ENCODE data around the gene HUWE1. TPM values are rescaled to one million over a fixed set of nuclear protein-coding genes. Genes with fewer than 3 reads are reported as not detected.

Gene HUWE1
- total and polyA plus RNA-seq, 9 of the 15 experiments (the other 6 are each of a cell fraction or from before 2014, with no cell fraction given): 23.9 to 204 (median 65.1) TPM

GRCh38 chrX:53715346-53715924 lies 28.9 kb upstream of the HUWE1 start (continued):
- TF ChIP-seq TOE1 (IDR thresholded peaks at IDR 0.05; ENCODE audit: borderline replicate concordance) (no peak), TOE1 (CRISPR knock-in tag; IDR thresholded peaks at IDR 0.05; ENCODE audit: borderline replicate concordance, low read depth) (no peak), ELK1 (CRISPR knock-in tag; IDR thresholded peaks at IDR 0.05) (no peak)

DNA sequence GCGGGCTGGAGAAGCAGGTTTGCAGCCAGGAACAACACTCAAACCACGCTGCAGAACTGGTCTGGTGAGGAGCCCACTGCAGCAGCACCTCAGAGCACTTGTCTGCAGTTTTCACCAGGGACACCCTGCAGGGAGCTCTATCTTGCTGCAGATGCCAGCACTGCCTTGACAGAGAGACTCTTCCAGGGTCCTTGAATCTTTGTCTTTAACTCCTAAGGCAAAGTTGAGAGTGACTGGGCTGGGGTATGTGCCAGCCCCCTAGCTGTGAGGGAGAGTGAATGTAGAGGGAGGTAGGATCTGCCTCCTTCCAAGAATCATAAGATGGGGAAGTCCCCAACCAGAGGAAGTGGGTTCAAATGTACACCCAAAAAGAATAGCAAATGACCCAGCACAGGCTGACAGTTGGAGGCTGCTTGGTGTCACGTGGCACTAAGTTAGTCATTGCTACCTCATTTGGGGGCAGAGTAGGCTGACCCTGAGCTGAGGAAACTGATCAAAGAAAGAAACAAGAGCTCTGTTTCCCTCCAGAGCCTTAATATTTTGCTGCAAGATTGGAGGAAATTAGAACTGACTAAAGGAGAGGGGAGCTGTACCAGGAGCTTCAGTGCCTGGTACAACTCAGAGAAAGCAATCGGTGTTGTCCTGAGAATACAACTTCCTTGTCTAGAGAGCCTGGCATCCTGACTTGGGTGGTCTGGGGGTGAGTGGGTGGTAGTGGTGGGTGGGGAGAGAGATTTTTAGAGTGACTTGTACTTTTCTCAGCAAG lies 28.2 kb upstream of the HUWE1 start:
- intact Hi-C loops (cut with micrococcal nuclease) (no loop called here), in situ Hi-C loops (cut with MboI) (no loop called here)
- Histone ChIP-seq H3K79me2 (ENCODE audit: control insufficient read depth, insufficient read depth, low read length) (no peaks in the 10 kb centered on the region), H2AFZ (ENCODE audit: low read depth, low read length) (no peak overlapping the region), H3K36me3 (ENCODE audit: control insufficient read depth, insufficient read depth, low read length) (no peaks in the 10 kb centered on the region), H3K4me2 (ENCODE audit: insufficient read depth, low read length) (no peak overlapping the region), H3K9me1 (ENCODE audit: control insufficient read depth, insufficient read depth, low read length) (no peaks in the 10 kb centered on the region), H3K27ac (ENCODE audit: extremely low read depth, low read depth, low read length) (no peak overlapping the region), H3K4me3 (no peak overlapping the region), H3K9me3 (replicated peaks; ENCODE audit: control insufficient read depth, insufficient read depth, low read depth, low read length) (no peaks in the 10 kb centered on the region), H3K27me3 (ENCODE audit: control insufficient read depth in 2 of 2, insufficient read depth in 2 of 2, low read length in 2 of 2) (no peaks in the 10 kb centered on the region), H3K4me1 (replicated peaks in 1 of 2; ENCODE audit: control insufficient read depth in 2 of 2, insufficient read depth in 2 of 2, low read length in 2 of 2) (peaks cover 0 to 10% of the 10 kb centered on the region in 2 experiments; a peak in 2 of 5 replicates), H4K20me1 (replicated peaks; ENCODE audit: control insufficient read depth, insufficient read depth, low read length) (no peaks in the 10 kb centered on the region), H3K9ac (ENCODE audit: insufficient read depth in 1 of 2, low read depth in 2 of 2, low read length in 2 of 2) (no peak overlapping the region)
- WGBS (ENCODE audit: insufficient coverage, low coverage, missing lambda C conversion rate): 0% methylated on average over 2 of the region's 4 CpGs
- DNase-seq (ENCODE audit: extremely low read depth in 1 of 4, low spot score in 3 of 4): peak in 1 of 4 experiments; percentile 4
- CTCF ChIA-PET (ENCODE audit: low intra/inter-chr PET ratio): no interaction called here
- peak; percentile 62 for ATAC-seq
- BruUV-seq (replicated peaks): no TSS peak
- TF ChIP-seq TFE3 (CRISPR knock-in tag; IDR thresholded peaks at IDR 0.05) (peak; percentile 50), USF2 (CRISPR knock-in tag; IDR thresholded peaks at IDR 0.05) (peak; percentile 37), RAD51 (IDR thresholded peaks at IDR 0.05; ENCODE audit: borderline replicate concordance, low read depth) (peak; percentile 56), SAP30 (IDR thresholded peaks at IDR 0.05; ENCODE audit: borderline replicate concordance, insufficient read depth, low read depth, low read length, poor library complexity, severe bottlenecking) (no peak), RAD21 (CRISPR knock-in tag; conservative IDR thresholded peaks at IDR 0.05 in 1 of 2, IDR thresholded peaks at IDR 0.05 in 1 of 2) (0 out of 4 replicates have a peak, but pooled peaks of 1 of the 2 experiments have one; percentile 7)
- POLR2A ChIA-PET: interaction anchor here (1.1 kb wide), 1 partner anchor 31 kb away, joined by 3 read pairs; no protein-coding TSS in a partner anchor
- FAIRE-seq: no peak

Data from K562 (cell line).